Panc1 (cell line): ENCODE measurements around the gene NGEF.

Experiments used
- CTCF ChIP-seq: fragments of 450-650 bp; IDR thresholded peaks from 2 replicates; pipeline ENCODE4 v1.5.1; 2017; ENCODE audit warnings: mild to moderate bottlenecking
- POLR2AphosphoS5 ChIP-seq: IDR thresholded peaks from 2 replicates; pipeline ENCODE4 v1.6.1; 2012; ENCODE audit warnings: mild to moderate bottlenecking, low read depth, low read length, moderate library complexity
- REST ChIP-seq, 2 experiments: IDR thresholded peaks; 2 replicates each; pipeline ENCODE4 v1.6.1; 2011 to 2012; ENCODE audit warnings: low read depth in 2 of 2, control low read depth in 1 of 2, low read length in 1 of 2, mild to moderate bottlenecking in 1 of 2, moderate library complexity in 1 of 2; ENCODE audit not compliant: insufficient read depth in 1 of 2

GRCh38 chr2:232976666-232977437 lies 36.2 kb downstream of the NGEF start:
- no peak for TF ChIP-seq CTCF
- no peak for TF ChIP-seq REST (IDR thresholded peaks at IDR 0.05; ENCODE audit: insufficient read depth in 1 of 2, low read depth in 2 of 2, low read length in 1 of 2)
- TF ChIP-seq POLR2AphosphoS5, result no peak
